ENCODE data around the gene RABL6. TPM values are rescaled to one million over a fixed set of nuclear protein-coding genes. Genes with fewer than 3 reads are reported as not detected.
A peak's percentile ranks its signal among the peaks of the same experiment; 100 is the strongest.
"Not testable (repeated sequence)": the region's sequence is repeated elsewhere in the genome, so short reads cannot be mapped to it uniquely, and the experiment has no call there.

The RABL6 gene
- total RNA-seq, 1 experiment from 2014 or later: 68.9 TPM

DNA sequence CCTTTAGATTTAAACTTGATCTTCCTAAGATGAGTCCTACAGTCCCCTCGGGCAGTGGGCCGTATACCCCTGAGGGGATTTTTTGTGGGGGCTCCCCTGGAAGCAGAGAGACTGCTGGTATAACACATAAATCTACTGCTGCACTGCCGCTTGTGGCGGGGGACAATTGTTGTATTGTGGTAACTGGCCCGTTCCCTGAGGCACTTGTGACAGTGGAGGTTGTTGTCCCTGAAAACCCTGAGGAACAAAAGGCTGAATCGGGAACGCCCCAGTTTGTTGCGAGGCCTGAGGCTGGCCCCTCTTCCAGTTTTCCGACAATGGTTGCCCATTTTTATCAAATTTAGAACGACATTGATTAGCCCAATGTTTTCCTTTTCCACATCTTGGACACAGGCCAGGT lies 21.3 kb upstream of the RABL6 start:
- Mint-ChIP-seq H3K36me3 (ENCODE audit: insufficient read depth, unreplicated experiment) (peaks cover 15% of the 10 kb centered on the region), H3K4me1 (ENCODE audit: low read depth, unreplicated experiment) (peaks cover 48% of the 10 kb centered on the region), H3K9me3 (ENCODE audit: low read depth, unreplicated experiment) (no peaks in the 10 kb centered on the region), H3K27ac (ENCODE audit: unreplicated experiment) (no peak overlapping the region), H3K4me3 (ENCODE audit: low read depth, unreplicated experiment) (no peak overlapping the region), H3K27me3 (ENCODE audit: unreplicated experiment) (peaks cover 5% of the 10 kb centered on the region)
- no TSS peak for BruUV-seq (replicated peaks)
- no peak for TF ChIP-seq CTCF (IDR thresholded peaks at IDR 0.05; ENCODE audit: unreplicated experiment)
- DNase-seq: no peak
- CTCF ChIA-PET: no interaction called here
- intact Hi-C loops (cut with micrococcal nuclease; ENCODE audit: unreplicated experiment): loop anchor here (2.0 kb wide), 1 partner anchor 248 kb away; no protein-coding TSS in a partner anchor

DNA sequence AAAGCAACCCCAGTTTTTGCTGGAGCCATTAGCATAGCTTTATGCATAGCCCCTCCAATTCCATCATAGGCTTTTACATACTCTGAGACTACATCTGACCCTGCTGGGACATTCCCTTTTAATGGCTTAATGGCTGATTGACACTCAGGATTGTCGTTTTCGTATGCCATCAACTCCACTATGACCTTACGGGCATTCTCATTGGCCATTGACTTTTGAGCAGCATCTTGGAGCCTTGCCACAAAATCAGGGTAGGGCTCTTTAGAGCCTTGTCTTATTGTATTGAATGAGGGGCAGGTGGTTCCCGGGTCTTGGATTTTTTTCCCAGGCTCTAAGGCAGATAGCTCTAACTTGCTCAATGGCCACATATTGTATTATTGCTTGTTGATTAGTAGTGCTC lies 20.8 kb upstream of the RABL6 start:
- DNase-seq; BruUV-seq (replicated peaks); H3K9me3 Mint-ChIP-seq (ENCODE audit: low read depth, unreplicated experiment); CTCF ChIA-PET; H3K27me3 Mint-ChIP-seq (ENCODE audit: unreplicated experiment); H3K27ac Mint-ChIP-seq (ENCODE audit: unreplicated experiment); H3K4me3 Mint-ChIP-seq (ENCODE audit: low read depth, unreplicated experiment): not testable (repeated sequence)
- Mint-ChIP-seq H3K4me1 (ENCODE audit: low read depth, unreplicated experiment) (peaks cover 48% of the 10 kb centered on the region), H3K36me3 (ENCODE audit: insufficient read depth, unreplicated experiment) (peaks cover 20% of the 10 kb centered on the region)
- intact Hi-C loops (cut with micrococcal nuclease; ENCODE audit: unreplicated experiment): loop anchor here (2.0 kb wide), 1 partner anchor 248 kb away; no protein-coding TSS in a partner anchor

GRCh38 chr9:136787690-136788400 lies 19.9 kb upstream of the RABL6 start:
- peak; percentile 74 for TF ChIP-seq CTCF (IDR thresholded peaks at IDR 0.05; ENCODE audit: unreplicated experiment)
- Mint-ChIP-seq H3K4me3 (ENCODE audit: low read depth, unreplicated experiment) (peak overlapping the region; percentile 43), H3K9me3 (ENCODE audit: low read depth, unreplicated experiment) (no peaks in the 10 kb centered on the region), H3K36me3 (ENCODE audit: insufficient read depth, unreplicated experiment) (peaks cover 24% of the 10 kb centered on the region), H3K4me1 (ENCODE audit: low read depth, unreplicated experiment) (peaks cover 48% of the 10 kb centered on the region), H3K27me3 (ENCODE audit: unreplicated experiment) (no peaks in the 10 kb centered on the region), H3K27ac (ENCODE audit: unreplicated experiment) (no peak overlapping the region)
- intact Hi-C loops (cut with micrococcal nuclease; ENCODE audit: unreplicated experiment): loop anchor here (2.0 kb wide), 1 partner anchor 247 kb away; no protein-coding TSS in a partner anchor
- peak; percentile 52 for DNase-seq
- CTCF ChIA-PET: interaction anchor here (0.7 to 1.6 kb wide), 2 partner anchors 280 to 431 kb away, joined by 3 read pairs; no protein-coding TSS in a partner anchor
- no TSS peak for BruUV-seq (replicated peaks)

DNA sequence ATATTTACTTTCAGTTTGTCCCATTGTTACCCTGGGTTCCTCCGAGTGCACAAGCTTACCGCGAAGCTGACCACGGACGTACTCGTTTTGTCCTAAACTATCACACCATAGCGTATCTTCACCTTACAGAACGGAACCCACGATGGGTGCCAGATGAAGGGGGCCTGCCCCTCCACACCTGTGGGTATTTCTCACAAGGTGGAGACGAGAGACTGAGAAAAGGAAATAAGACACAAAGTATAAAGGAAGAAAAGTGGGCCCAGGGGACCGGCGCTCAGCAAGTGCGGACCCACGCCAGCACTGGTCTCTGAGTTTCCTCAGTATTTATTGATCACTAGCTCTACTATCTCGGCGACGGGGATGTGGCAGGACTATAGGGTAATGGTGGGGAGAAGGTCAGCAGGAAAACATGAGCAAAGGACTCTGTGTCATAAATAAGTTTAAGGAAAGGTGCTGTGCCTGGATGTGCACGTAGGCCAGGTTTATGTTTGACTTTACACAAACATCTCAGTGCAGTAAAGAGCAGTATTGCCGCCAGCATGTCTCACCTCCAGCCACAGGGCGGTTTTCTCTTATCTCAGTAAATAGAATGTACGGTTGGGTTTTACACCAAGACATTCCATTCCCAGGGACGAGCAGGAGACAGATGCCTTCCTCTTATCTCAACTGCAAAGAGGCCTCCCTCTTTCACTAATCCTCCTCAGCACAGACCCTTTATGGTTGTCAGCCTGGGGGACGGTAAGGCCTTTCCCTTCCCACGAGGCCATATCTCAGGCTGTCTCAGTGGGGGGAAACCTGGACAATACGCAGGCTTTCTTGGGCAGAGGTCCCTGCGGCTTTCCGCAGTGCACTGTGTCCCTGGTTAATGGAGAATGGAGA lies 18.9 kb upstream of the RABL6 start:
- Mint-ChIP-seq H3K27ac (ENCODE audit: unreplicated experiment) (peak overlapping the region; percentile 13), H3K4me1 (ENCODE audit: low read depth, unreplicated experiment) (peaks cover 48% of the 10 kb centered on the region), H3K36me3 (ENCODE audit: insufficient read depth, unreplicated experiment) (peaks cover 30% of the 10 kb centered on the region), H3K4me3 (ENCODE audit: low read depth, unreplicated experiment) (peak overlapping the region; percentile 43)
- H3K9me3 Mint-ChIP-seq (ENCODE audit: low read depth, unreplicated experiment); H3K27me3 Mint-ChIP-seq (ENCODE audit: unreplicated experiment); DNase-seq; BruUV-seq (replicated peaks); intact Hi-C loops (cut with micrococcal nuclease; ENCODE audit: unreplicated experiment): not testable (repeated sequence)
- CTCF ChIA-PET: interaction anchor here (0.7 to 1.6 kb wide), 2 partner anchors 279 to 430 kb away, joined by 3 read pairs; no protein-coding TSS in a partner anchor

- no peak overlapping the region for H3K4me3 Mint-ChIP-seq (ENCODE audit: low read depth, unreplicated experiment)
- H3K27ac Mint-ChIP-seq (ENCODE audit: unreplicated experiment): peak overlapping the region; percentile 13
- TF ChIP-seq CTCF (IDR thresholded peaks at IDR 0.05; ENCODE audit: unreplicated experiment): no peak
- no TSS peak for BruUV-seq (replicated peaks)
- H3K36me3 Mint-ChIP-seq (ENCODE audit: insufficient read depth, unreplicated experiment): peaks cover 30% of the 10 kb centered on the region
- H3K4me1 Mint-ChIP-seq (ENCODE audit: low read depth, unreplicated experiment): peaks cover 44% of the 10 kb centered on the region
- no peaks in the 10 kb centered on the region for H3K27me3 Mint-ChIP-seq (ENCODE audit: unreplicated experiment)
- DNase-seq: no peak
- intact Hi-C loops (cut with micrococcal nuclease; ENCODE audit: unreplicated experiment): no loop called here
- CTCF ChIA-PET: no interaction called here
- H3K9me3 Mint-ChIP-seq (ENCODE audit: low read depth, unreplicated experiment): no peaks in the 10 kb centered on the region
These were observed 18.2 kb upstream of the RABL6 start for GRCh38 chr9:136789523-136789937.
